HS-5 (cell line): Measurements from ENCODE around the gene TMC1.
"Not testable (repeated sequence)": the region's sequence is repeated elsewhere in the genome, so short reads cannot be mapped to it uniquely, and the experiment has no call there.

Experiments used
- DNase-seq: peaks from one replicate; pipeline ENCODE4 v3.0.0-alpha.2; 2012; ENCODE audit warnings: low read depth

The TMC1 gene

GRCh38 chr9:72521416-72521815 lies at the start of gene TMC1:
TSS of gene TMC1 (plus strand) at chr9:72521608. CDS start at chr9:72648649, 127,041 bp downstream.
- DNase-seq = not testable (repeated sequence)

- DNase-seq = no peak
Observed at GRCh38 chr9:72473474-72474261, 47.7 kb upstream of the TMC1 start.

GRCh38 chr9:72474676-72475075 lies 46.7 kb upstream of the TMC1 start:
- DNase-seq = no peak

GRCh38 chr9:72476100-72476499 lies 45.3 kb upstream of the TMC1 start:
- no peak for DNase-seq

GRCh38 chr9:72476617-72477437 lies 44.6 kb upstream of the TMC1 start:
- DNase-seq = peak; percentile 85

GRCh38 chr9:72477930-72478518 lies 43.4 kb upstream of the TMC1 start:
- peak; percentile 56 for DNase-seq

GRCh38 chr9:72478966-72479365 lies 42.4 kb upstream of the TMC1 start:
- no peak for DNase-seq

- DNase-seq = not testable (repeated sequence)
Observed at GRCh38 chr9:72480261-72480660, 41.1 kb upstream of the TMC1 start.

GRCh38 chr9:72480921-72481320 lies 40.5 kb upstream of the TMC1 start:
- DNase-seq = no peak

- no peak for DNase-seq
Observed at GRCh38 chr9:72485821-72486593, 35.4 kb upstream of the TMC1 start.

- DNase-seq = no peak
Observed at GRCh38 chr9:72486594-72486955, 34.8 kb upstream of the TMC1 start.

GRCh38 chr9:72487665-72488064 lies 33.7 kb upstream of the TMC1 start:
- DNase-seq = not testable (repeated sequence)

GRCh38 chr9:72489986-72490385 lies 31.4 kb upstream of the TMC1 start:
- DNase-seq = no peak

- DNase-seq = no peak
Observed at GRCh38 chr9:72491242-72491641, 30.2 kb upstream of the TMC1 start.

- DNase-seq = no peak
Observed at GRCh38 chr9:72494051-72494450, 27.4 kb upstream of the TMC1 start.

- no peak for DNase-seq
Observed at GRCh38 chr9:72497447-72498046, 23.9 kb upstream of the TMC1 start.

GRCh38 chr9:72506615-72507014 lies 14.8 kb upstream of the TMC1 start:
- DNase-seq = no peak

- no peak for DNase-seq
Observed at GRCh38 chr9:72509053-72509452, 12.4 kb upstream of the TMC1 start.

GRCh38 chr9:72509635-72510034 lies 11.8 kb upstream of the TMC1 start:
- DNase-seq = no peak

GRCh38 chr9:72521011-72521410 lies 397 bp upstream of the TMC1 start:
- not testable (repeated sequence) for DNase-seq

GRCh38 chr9:72524820-72525540 lies 3.6 kb downstream of the TMC1 start:
- peak; percentile 97 for DNase-seq
